ENCODE results near the gene BHLHE41. TPM values are rescaled to one million over a fixed set of nuclear protein-coding genes. Genes with fewer than 3 reads are reported as not detected.

The BHLHE41 gene
- total RNA-seq, 1 donor from 2014 or later: 1.1 TPM

DNA sequence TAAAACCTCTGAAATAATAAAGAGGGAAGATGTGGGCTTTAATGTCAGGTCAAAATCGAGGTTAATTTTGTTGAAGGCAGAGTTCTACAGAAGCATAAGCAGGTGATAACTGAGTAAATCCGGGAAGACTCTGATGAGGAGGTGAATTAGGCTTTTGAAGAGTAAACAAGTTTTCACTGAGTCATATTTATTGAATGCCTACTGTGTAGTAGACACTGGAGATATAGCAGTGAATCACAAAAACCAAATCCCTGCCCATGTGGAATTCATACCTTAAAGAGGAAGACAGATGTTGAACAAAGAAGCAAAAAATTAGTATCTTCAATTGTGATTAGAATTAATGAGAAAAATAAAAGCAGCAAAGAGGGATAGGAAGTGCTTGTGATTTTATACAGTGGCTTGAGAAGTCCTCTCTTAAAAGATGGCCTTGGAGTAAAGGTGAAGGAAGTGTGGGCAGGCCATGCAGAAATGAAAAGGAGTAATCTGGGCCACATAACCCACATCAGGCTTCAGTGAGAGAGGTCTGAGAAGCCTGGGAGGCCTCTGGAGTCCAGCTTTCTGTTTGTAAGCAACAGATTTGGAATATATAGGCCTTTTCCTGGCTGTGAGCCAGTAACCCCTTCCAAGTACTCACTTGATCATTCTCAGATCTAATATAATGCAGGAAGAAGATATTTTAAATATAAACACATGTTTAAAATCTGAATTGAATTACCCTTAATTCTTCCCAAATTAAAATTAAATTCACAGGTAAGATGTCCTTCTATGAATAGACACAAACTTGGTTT is 46.7 kb downstream of the BHLHE41 start:
- DNase-seq: no peak

Other genes with a start within 250 kb of the BHLHE41 start
- gene RASSF8, start 166.4 kb downstream of the BHLHE41 start, total RNA-seq: 22.5 TPM
- gene SSPN, start 70.5 kb upstream of the BHLHE41 start, total RNA-seq: 3.7 TPM